GM12891 (cell line): Measurements from ENCODE around the gene CCDC13.

Experiments
- POLR2A ChIP-seq: IDR thresholded peaks from 2 replicates; pipeline ENCODE4 v1.6.1; 2011; ENCODE audit warnings: low read depth, low read length, control low read depth
- POLR2AphosphoS5 ChIP-seq: IDR thresholded peaks from 2 replicates; pipeline ENCODE4 v1.6.1; 2011; ENCODE audit warnings: low read depth, low read length, control low read depth
- POU2F2 ChIP-seq: IDR thresholded peaks from 2 replicates; pipeline ENCODE4 v1.6.1; 2011; ENCODE audit warnings: low read depth, mild to moderate bottlenecking, control low read depth, low read length, moderate library complexity
- SPI1 ChIP-seq: IDR thresholded peaks from 2 replicates; pipeline ENCODE4 v1.6.1; 2011; ENCODE audit warnings: low read depth, low read length, control low read depth
- TAF1 ChIP-seq: IDR thresholded peaks from 2 replicates; pipeline ENCODE4 v1.6.1; 2011; ENCODE audit warnings: low read depth, low read length, control low read depth

DNA sequence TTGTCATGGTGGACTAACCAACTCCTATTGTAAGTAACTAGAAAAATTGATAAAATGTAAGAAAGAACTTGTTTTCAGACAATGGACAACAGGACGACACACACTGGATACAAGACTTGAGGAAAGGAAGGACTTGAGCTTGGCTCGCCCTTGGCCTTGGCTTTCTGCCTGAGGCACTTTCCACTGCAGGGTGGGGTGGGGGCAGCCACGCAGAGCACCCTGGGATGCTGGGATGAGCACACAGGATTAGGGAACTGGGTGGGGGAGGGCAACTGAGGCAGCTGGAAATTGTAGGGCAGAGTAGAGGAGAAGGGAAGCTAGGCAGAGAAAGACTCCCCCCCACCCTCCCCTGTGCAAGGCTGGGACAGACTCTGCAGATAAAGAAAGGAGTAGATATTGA, 45.0 kb downstream of the CCDC13 start:
- TF ChIP-seq POLR2AphosphoS5 (no peak), POLR2A (no peak), TAF1 (no peak), POU2F2 (no peak), SPI1 (no peak)
